CD4-positive, alpha-beta T cell treated with Interferon gamma for 1 hour (primary cell): ENCODE data around the gene KIF1C.
"Not testable (repeated sequence)": the region's sequence is repeated elsewhere in the genome, so short reads cannot be mapped to it uniquely, and the experiment has no call there.

Source experiments
- DNase-seq: peaks from one replicate; pipeline ENCODE4 v3.0.0-alpha.2; 2020

KIF1C gene

DNA sequence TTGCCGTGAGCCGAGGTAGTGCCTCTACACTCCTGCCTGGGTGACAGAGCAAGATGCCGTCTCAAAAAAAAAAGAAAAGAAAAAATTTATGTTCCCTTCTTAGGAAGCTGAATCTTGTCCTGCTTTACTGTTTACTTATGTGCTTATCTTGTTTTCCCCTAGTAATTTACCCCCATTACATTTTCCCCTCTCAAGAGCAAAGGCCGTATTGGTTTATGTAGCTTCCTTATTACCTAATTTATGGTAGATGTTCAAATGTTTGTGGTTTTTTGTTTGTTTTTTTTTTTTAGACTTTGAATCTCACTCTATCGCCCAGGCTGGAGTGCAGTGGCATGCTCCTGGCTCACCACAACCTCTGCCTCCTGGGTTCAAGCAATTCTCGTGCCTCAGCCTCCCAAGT is 47.7 kb downstream of the KIF1C start:
- no peak for DNase-seq

DNA sequence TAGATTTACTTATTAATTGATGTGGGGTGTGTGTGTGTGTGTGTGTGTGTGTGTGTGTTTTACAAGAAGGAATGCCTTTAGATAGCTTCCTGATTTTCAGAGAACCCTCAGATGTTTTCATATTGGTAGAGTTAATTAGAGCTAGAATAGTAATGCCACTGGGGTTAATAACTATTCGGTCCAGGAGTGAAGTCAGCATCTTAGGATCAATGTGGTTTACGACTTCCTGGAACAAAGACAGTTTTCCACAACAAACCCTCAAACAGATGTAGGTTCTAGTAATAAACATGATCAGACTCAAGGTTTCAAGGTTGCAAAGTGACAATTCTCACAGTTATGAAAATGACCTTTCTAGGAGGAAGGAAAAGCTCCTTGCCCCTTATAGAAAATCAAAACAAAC is 49.7 kb downstream of the KIF1C start:
- no peak for DNase-seq

DNA sequence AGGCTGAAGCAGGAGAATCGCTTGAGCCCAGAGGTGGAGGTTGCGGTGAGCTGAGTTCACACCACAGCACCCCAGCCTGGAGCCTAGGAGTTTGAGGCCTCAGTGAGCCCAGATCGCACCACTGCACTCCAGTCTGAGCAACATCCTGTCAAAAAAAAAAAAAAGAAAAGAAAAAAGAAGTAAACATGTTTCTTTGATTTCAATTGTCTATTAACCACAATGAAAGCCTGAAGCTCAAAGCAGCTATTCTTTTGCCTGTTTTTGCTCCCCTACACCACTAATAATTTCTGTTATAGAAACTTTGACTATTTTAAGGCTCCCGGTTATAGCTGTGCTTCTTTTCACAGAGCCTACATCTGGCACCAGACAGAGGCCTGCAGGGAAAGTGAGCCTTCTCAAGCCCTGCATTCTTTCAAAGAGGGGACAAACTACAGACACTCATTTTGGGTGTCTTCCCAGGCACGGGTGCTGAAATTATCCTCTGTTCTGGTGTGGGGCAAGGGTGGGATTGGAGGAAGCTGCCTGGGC is 51.6 kb downstream of the KIF1C start:
- peak; percentile 80 for DNase-seq

DNA sequence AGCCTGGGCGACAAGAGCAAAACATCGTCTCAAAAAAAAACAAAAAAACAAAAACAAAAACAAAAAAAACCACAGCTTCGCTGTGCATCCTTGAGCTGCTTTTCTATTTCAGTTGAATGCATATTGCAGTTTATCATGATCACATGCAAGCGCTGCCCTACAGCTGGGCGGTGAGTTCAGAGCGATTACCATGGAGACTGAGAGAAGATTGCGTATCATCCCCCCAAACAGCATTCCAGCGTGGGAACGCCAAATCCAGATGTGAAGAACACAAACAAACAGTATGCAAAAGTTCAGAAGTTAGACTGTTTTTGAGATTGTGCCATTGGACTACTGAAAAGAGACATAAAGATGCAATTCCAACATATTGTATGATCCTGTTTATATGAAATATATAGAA is 52.5 kb downstream of the KIF1C start:
- no peak for DNase-seq

DNA sequence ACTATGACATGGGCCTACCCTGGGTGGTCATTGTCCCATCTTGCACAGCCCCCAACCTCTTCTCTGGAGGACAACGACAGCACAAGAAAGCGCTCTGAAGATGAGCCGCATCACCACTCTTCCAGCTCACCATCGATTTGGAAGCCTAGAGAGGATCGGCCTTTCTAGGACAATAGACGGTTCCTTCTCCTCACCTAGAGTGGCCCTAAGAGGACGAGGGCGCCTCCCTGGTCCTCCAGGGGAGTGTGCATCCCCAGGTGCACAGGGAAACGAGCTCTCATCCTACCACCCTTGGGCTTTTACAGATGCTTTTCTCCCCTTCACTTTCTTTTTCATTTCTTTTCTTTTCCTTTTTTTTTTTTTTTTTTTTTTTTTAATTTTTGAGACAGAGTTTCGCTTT is 57.8 kb downstream of the KIF1C start:
- DNase-seq, result no peak

DNA sequence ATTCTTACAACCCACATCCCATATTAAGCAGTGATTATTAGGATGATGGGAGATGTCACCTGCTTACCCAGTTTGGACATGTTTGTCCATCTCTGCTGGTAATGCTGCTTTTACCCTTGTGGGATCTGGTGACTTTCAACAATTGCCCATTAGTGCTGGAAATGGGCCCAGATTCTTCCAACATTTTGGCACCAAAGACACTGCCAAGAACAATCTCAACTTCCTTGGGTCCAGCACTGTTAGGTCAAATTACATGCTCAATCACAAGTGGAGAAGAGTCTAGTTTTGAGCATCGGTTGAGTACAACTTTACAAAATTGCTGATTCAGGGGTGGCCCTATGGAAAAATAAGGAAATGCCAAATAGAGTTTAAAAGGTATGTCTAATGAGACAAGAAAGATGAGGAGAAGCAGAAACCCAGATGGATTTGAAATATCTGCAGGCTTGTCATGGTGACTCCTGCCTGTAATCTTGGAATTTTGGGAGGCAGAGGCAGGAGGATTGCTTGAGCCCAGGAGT is 67.5 kb downstream of the KIF1C start:
- no peak for DNase-seq

DNA sequence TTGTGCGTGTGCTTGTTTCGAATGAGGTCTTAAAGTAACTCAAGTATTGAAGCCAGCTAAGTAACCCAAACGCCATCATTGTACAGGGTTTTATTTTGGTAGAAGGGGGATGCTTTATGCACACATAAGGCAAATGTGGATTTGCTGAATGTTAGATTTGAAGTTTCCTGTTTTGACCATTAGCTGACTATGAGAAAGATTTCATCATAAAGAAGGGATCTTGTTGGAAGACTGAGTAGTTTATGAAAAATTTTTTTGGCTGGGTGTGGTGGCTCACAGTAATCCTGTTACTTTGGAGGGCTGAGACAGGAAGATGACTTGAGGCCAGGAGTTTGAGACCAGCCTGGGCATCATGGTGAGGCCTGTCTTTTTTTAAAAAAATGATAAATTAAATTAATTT is 70.5 kb downstream of the KIF1C start:
- no peak for DNase-seq

DNA sequence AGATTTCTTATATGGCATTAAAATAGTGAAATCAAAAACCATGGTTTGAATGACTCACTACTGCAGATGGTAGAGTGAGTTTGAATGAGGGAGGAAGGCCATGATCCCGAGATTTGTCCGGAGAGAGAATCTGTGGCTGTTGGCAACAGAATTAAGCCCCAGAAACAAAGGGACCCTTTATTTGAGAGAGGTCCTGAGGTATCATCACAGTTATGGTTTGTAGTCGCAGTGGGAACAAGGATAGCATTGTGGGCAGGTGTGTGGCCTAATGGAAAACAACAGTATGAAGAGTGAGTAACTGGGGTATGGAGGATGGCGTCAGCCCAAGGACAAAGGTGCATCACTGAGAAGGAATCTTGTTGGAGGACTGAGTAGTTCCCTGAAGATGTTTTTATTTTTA is 72.0 kb downstream of the KIF1C start:
- DNase-seq, result no peak

DNA sequence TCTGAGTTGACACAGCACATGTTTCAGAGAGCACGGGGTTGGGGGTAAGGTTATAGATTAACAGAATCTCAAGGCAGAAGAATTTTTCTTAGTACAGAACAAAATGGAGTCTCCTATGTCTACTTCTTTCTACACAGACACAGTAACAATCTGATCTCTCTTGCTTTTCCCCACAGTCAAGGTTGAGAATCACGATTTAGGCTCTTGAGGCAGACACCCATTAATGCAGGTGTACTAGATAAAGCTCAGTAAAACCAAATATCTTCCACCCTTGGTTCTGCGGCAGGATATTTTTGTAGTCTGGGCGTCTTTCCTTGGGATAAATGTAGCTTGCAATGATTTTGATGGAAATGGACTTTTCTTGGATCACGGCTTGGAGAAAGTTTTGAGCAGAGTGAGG is 77.7 kb downstream of the KIF1C start:
- DNase-seq, result not testable (repeated sequence)

DNA sequence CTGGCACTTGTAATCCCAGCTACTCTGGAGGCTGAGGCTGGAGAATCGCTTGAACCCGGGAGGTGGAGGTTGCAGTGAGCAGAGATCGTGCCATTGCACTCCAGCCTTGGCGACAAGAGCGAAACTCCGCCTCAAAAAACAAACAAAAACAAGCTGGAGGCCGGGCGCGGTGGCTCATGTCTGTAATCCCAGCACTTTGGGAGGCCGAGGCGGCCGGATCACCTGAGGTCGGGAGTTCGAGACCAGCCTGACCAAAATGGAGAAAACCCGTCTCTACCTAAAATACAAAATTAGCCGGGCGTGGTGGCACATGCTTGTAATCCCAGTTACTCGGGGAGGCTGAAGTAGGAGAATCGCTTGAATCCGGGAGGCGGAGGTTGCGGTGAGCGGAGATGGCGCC is 79.5 kb downstream of the KIF1C start:
- DNase-seq, result not testable (repeated sequence)

DNA sequence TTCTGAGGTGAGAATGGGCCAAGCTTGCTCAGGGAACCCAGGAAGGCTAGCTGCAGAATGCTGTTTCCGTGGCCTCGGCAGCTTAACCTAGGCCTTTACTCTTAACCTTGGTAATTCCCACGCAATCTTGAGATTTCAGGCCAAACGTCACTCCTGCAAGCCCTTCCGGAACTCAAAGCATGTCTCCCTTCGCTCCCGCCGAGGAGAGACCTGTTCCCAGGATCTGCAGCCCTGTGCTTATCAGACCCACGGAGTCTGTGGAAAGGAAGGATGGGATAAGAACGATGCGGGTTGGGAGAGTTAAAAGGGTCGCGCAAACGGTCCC is 80.0 kb downstream of the KIF1C start:
- no peak for DNase-seq
